OCI-LY7 (cell line): ENCODE results near the gene TMEM139. TPM values are rescaled to one million over a fixed set of nuclear protein-coding genes. Genes with fewer than 3 reads are reported as not detected.

Experiments
- BruUV-seq: library from RNA; stranded (reverse); fragments of 400-500 nt; replicated peaks from 2 replicates; lab custom pipeline; 2021; lab: Mats Ljungman, UMichigan
- CTCF ChIA-PET: fragments of 300-600 bp; sonication (Branson Sonifier 250); formaldehyde crosslinking; loops from one replicate; lab custom pipeline; 2022; ENCODE audit warnings: antibody characterized with exemption; ENCODE audit not compliant: unreplicated experiment; lab: Charles Lee
- POLR2A ChIA-PET: fragments of 300-600 bp; sonication (Branson Sonifier 250); formaldehyde crosslinking; loops from one replicate; lab custom pipeline; 2022; ENCODE audit warnings: antibody characterized with exemption; lab: Charles Lee
- DNase-seq: peaks from one replicate; pipeline ENCODE4 v3.0.0-alpha.2; 2015; ENCODE audit warnings: low spot score
- H2AFZ ChIP-seq: fragments of 200-600 bp; sonication (generic), shearing (Covaris generic); 2 replicates; pipeline ENCODE4 v1.6.1; 2014; ENCODE audit warnings: mild to moderate bottlenecking, antibody characterized with exemption, low read length, moderate library complexity
- H3K27ac ChIP-seq: fragments of 200-600 bp; sonication (generic); 2 replicates; pipeline ENCODE4 v1.5.1; 2014; ENCODE audit warnings: mixed run types, low read depth, mild to moderate bottlenecking, moderate library complexity, low read length, inconsistent platforms; ENCODE audit not compliant: poor library complexity, severe bottlenecking
- H3K36me3 ChIP-seq: fragments of 200-600 bp; sonication (generic); 2 replicates; pipeline ENCODE4 v1.6.1; 2014; ENCODE audit warnings: mild to moderate bottlenecking, antibody characterized with exemption, low read length, moderate library complexity, mixed read lengths; ENCODE audit not compliant: insufficient read depth
- H3K4me1 ChIP-seq: fragments of 200-600 bp; sonication (generic); 2 replicates; pipeline ENCODE4 v1.5.1; 2014; ENCODE audit warnings: mild to moderate bottlenecking, low read length; ENCODE audit not compliant: insufficient read depth, poor library complexity, severe bottlenecking
- H3K4me2 ChIP-seq: fragments of 200-600 bp; sonication (generic); 2 replicates; pipeline ENCODE4 v1.6.1; 2014; ENCODE audit warnings: mild to moderate bottlenecking, low read length
- H3K4me3 ChIP-seq: fragments of 200-600 bp; sonication (generic); 2 replicates; pipeline ENCODE4 v1.5.1; 2014; ENCODE audit warnings: mild to moderate bottlenecking, low read depth, low read length; ENCODE audit not compliant: poor library complexity, severe bottlenecking
- H3K79me2 ChIP-seq: fragments of 200-600 bp; sonication (generic); 2 replicates; pipeline ENCODE4 v1.6.1; 2016; ENCODE audit warnings: low read depth, mild to moderate bottlenecking, low read length, moderate library complexity, mixed read lengths; ENCODE audit not compliant: insufficient read depth
- H3K9me2 ChIP-seq: fragments of 200-600 bp; sonication (generic); 2 replicates; pipeline ENCODE4 v1.6.1; 2016; ENCODE audit warnings: mild to moderate bottlenecking, low read length, mixed read lengths; ENCODE audit not compliant: insufficient read depth
- H3K9me3 ChIP-seq: fragments of 200-600 bp; sonication (generic); 2 replicates; pipeline ENCODE4 v1.6.1; 2014; ENCODE audit warnings: mild to moderate bottlenecking, mixed run types, low read length, mixed read lengths
- H4K20me1 ChIP-seq: fragments of 200-600 bp; sonication (generic); 2 replicates; pipeline ENCODE4 v1.6.1; 2014; ENCODE audit warnings: mild to moderate bottlenecking, antibody characterized with exemption, low read length, moderate library complexity, mixed read lengths; ENCODE audit not compliant: insufficient read depth
- CTCF ChIP-seq: fragments of 200-600 bp; sonication (generic); conservative IDR thresholded peaks from 2 replicates; pipeline ENCODE4 v1.5.1; 2014; ENCODE audit warnings: mild to moderate bottlenecking, antibody characterized with exemption, low read length, moderate library complexity, mixed read lengths
- EZH2phosphoT487 ChIP-seq: fragments of 200-600 bp; sonication (generic); IDR thresholded peaks from 2 replicates; pipeline ENCODE4 v1.6.1; 2018; ENCODE audit warnings: low read depth, borderline replicate concordance, mild to moderate bottlenecking, mixed run types, antibody characterized with exemption, low read length, moderate library complexity, mixed read lengths
- intact Hi-C: fragments of 100-400 bp; cut with micrococcal nuclease; formaldehyde crosslinking; loops from one replicate; pipeline ENCODE4 v1.10.0; 2022; ENCODE audit not compliant: unreplicated experiment
- total RNA-seq, 2 experiments: library from RNA; depleted of rRNA in 1 of 2; stranded (reverse); fragments of >200 nt in 1 of 2; shearing (Covaris generic) in 1 of 2; gene quantifications; 2 replicates each; pipeline ENCODE4 v1.2.3, GENCODE V29; 2014 to 2022

TMEM139 gene
- total RNA-seq, 2 experiments from 2014 or later: 0.46 TPM; not detected in 1

GRCh38 chr7:143259765-143260164, 25.0 kb upstream of the TMEM139 start:
- Histone ChIP-seq H3K27ac (no peak overlapping the region), H3K9me3 (no peaks in the 10 kb centered on the region), H2AFZ (no peak overlapping the region), H3K9me2 (no peaks in the 10 kb centered on the region), H3K36me3 (no peaks in the 10 kb centered on the region), H4K20me1 (no peaks in the 10 kb centered on the region), H3K4me2 (no peak overlapping the region), H3K4me1 (peaks cover 8% of the 10 kb centered on the region), H3K79me2 (no peaks in the 10 kb centered on the region), H3K4me3 (no peak overlapping the region)
- ChIA-PET CTCF (no interaction called here), POLR2A (interaction anchor here (0.6 to 1.2 kb wide), 2 partner anchors 9 to 11 kb away, joined by 3 to 6 read pairs; no protein-coding TSS in a partner anchor)
- BruUV-seq: no TSS peak
- DNase-seq: no peak
- TF ChIP-seq EZH2phosphoT487: no peak
- TF ChIP-seq CTCF: no peak
- intact Hi-C loops: no loop called here

- intact Hi-C loops: no loop called here
- POLR2A ChIA-PET: interaction anchor here (2.3 kb wide), 1 partner anchor 30 kb away, joined by 12 read pairs; no protein-coding TSS in a partner anchor
- Histone ChIP-seq H3K9me3 (no peaks in the 10 kb centered on the region), H4K20me1 (no peaks in the 10 kb centered on the region), H3K9me2 (no peaks in the 10 kb centered on the region), H3K4me1 (peaks cover 8% of the 10 kb centered on the region), H3K4me3 (no peak overlapping the region), H3K27ac (no peak overlapping the region), H2AFZ (no peak overlapping the region), H3K79me2 (no peaks in the 10 kb centered on the region), H3K4me2 (no peak overlapping the region), H3K36me3 (no peaks in the 10 kb centered on the region)
- BruUV-seq: no TSS peak
- no peak for DNase-seq
- CTCF ChIA-PET: interaction anchor here (0.6 kb wide), 1 partner anchor 11 kb away, joined by 3 read pairs; no protein-coding TSS in a partner anchor
- TF ChIP-seq EZH2phosphoT487 (no peak), CTCF (no peak)
These were observed 22.9 kb upstream of the TMEM139 start for GRCh38 chr7:143261901-143262300.
